ENCODE results near the gene PMFBP1. TPM values are rescaled to one million over a fixed set of nuclear protein-coding genes. Genes with fewer than 3 reads are reported as not detected.

PMFBP1 gene, protein sequence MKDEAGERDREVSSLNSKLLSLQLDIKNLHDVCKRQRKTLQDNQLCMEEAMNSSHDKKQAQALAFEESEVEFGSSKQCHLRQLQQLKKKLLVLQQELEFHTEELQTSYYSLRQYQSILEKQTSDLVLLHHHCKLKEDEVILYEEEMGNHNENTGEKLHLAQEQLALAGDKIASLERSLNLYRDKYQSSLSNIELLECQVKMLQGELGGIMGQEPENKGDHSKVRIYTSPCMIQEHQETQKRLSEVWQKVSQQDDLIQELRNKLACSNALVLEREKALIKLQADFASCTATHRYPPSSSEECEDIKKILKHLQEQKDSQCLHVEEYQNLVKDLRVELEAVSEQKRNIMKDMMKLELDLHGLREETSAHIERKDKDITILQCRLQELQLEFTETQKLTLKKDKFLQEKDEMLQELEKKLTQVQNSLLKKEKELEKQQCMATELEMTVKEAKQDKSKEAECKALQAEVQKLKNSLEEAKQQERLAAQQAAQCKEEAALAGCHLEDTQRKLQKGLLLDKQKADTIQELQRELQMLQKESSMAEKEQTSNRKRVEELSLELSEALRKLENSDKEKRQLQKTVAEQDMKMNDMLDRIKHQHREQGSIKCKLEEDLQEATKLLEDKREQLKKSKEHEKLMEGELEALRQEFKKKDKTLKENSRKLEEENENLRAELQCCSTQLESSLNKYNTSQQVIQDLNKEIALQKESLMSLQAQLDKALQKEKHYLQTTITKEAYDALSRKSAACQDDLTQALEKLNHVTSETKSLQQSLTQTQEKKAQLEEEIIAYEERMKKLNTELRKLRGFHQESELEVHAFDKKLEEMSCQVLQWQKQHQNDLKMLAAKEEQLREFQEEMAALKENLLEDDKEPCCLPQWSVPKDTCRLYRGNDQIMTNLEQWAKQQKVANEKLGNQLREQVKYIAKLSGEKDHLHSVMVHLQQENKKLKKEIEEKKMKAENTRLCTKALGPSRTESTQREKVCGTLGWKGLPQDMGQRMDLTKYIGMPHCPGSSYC
- total RNA-seq (2021) = 1.6 and 2.7 TPM in 2 replicates
- long read RNA-seq, partial matches to known transcripts = 0 of 13 reads
- long read RNA-seq, other reads (novel, unspliced or antisense) = 13 of 13 reads

DNA sequence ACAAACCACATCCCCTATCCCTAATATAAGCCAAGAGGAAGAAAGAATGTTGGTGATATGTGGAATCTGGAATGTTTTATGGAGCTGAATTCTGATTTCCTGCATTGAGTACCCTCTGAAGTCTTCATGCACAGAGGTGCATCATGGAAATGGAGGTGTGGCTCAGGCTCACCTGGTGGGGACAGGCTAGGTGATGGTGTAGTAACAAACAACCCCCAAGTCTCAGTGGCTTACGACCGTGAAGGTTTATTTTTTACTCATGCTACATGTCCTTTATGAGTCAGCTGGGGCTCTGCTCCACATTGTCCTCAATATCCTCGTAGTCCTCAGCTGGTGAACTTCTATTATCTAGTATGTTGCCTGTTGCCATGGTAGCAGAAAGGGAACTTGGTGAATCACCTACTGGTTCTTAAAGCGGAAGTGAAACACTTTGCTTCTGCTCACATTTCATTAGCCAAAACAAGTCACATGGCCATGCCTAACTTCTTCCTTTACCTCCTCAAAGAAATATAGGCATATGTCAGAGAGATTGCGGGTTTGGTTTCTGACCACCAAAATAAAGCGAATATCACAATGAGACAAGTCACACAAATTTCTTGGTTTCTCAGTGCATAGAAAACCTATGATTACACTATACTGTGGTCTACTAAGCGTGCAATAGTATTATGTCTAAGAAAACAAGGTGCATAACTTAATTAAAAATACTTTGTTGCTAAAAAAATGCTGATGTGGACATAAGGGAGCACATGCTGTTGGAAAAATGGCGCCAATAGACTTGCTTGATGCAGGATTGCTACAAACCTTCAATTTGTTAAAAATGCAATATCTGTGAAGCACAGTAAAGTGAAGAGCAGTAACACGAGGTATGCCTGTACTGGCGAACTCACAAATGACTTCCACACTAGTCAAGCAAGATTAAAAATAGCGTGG lies at the start of gene PMFBP1:
Gene PMFBP1 (minus strand): TSS at position 51 of the 930 bp plus-strand sequence. CDS start 947 bp downstream, outside the sequence.
- WGBS (ENCODE audit: extremely low coverage, insufficient read length, low lambda C conversion rate) = no CpG with 5 or more reads among the region's 11 CpGs
- H3K27ac ChIP-seq (ENCODE audit: insufficient read length, low read depth, low read length) = no peak within 1 kb of the TSS

More for the DNA sequence above, at the start of gene PMFBP1:
- no peak within 1 kb of the TSS for H4K5ac ChIP-seq (ENCODE audit: insufficient read length, low read depth, low read length)
- H3K23ac ChIP-seq (ENCODE audit: insufficient read length, low read depth, low read length) = no peak within 1 kb of the TSS
- Mint-ChIP-seq H3K9me3 (no peaks in the 10 kb centered on the region), H3K4me1 (no peaks in the 10 kb centered on the region), H3K36me3 (ENCODE audit: insufficient read depth in 1 of 3, low read depth in 3 of 3) (no peaks in the 10 kb centered on the region), H3K27me3 (ENCODE audit: low read depth) (peaks cover 5% of the 10 kb centered on the region), H3K27ac (no peak within 1 kb of the TSS), H3K4me3 (no peak within 1 kb of the TSS)
- no peak within 1 kb of the TSS for H3K56ac ChIP-seq (ENCODE audit: insufficient read length, low read depth, low read length)
- no peak within 1 kb of the TSS for H3K18ac ChIP-seq (ENCODE audit: insufficient read length, low read depth, low read length)
- no peaks in the 10 kb centered on the region for H3K4me1 ChIP-seq (ENCODE audit: insufficient read depth, low read length)
- no peak within 1 kb of the TSS for H2BK5ac ChIP-seq (ENCODE audit: insufficient read length, low read length)
- no peak within 1 kb of the TSS for H2BK20ac ChIP-seq (ENCODE audit: low read depth, low read length, poor library complexity, severe bottlenecking)
- no peak within 1 kb of the TSS for H4K8ac ChIP-seq (replicated peaks; ENCODE audit: insufficient read length, low read depth, low read length)
- TF ChIP-seq CTCF (conservative IDR thresholded peaks at IDR 0.05) = no peak
- H3K9ac ChIP-seq (ENCODE audit: extremely low read depth, insufficient read length, low read length) = no peak within 1 kb of the TSS
- H3K4ac ChIP-seq (ENCODE audit: low read depth, low read length) = no peak within 1 kb of the TSS
- H3K27me3 ChIP-seq (ENCODE audit: insufficient read depth, low read length) = no peaks in the 10 kb centered on the region
- no peak for DNase-seq
- no peaks in the 10 kb centered on the region for H3K79me2 ChIP-seq (ENCODE audit: insufficient read depth, low read length)
- H2BK15ac ChIP-seq (ENCODE audit: low read depth, low read length) = no peak within 1 kb of the TSS
- no peaks in the 10 kb centered on the region for H3K9me3 ChIP-seq (ENCODE audit: control insufficient read depth, low read depth, low read length)
- H3K23me2 ChIP-seq (ENCODE audit: insufficient read length, low read depth, low read length, poor library complexity, severe bottlenecking) = no peaks in the 10 kb centered on the region
- no peak within 1 kb of the TSS for H4K91ac ChIP-seq (ENCODE audit: insufficient read length, low read depth, low read length)
- H3K14ac ChIP-seq (ENCODE audit: insufficient read depth, low read length) = no peak within 1 kb of the TSS
- H4K20me1 ChIP-seq (ENCODE audit: control insufficient read depth, insufficient read depth, insufficient read length) = no peaks in the 10 kb centered on the region
- no peak within 1 kb of the TSS for H2BK120ac ChIP-seq (ENCODE audit: low read depth, low read length, poor library complexity, severe bottlenecking)
- H2AK5ac ChIP-seq (ENCODE audit: insufficient read length, low read length) = no peak within 1 kb of the TSS
- H3K4me2 ChIP-seq (ENCODE audit: insufficient read depth, insufficient read length, low read length) = no peak within 1 kb of the TSS
- no peak within 1 kb of the TSS for H2BK12ac ChIP-seq (ENCODE audit: insufficient read length, low read depth, low read length)
- no peak within 1 kb of the TSS for H3T11ph ChIP-seq (ENCODE audit: low read length)
- H2AFZ ChIP-seq (ENCODE audit: low read length) = no peak within 1 kb of the TSS
- no peaks in the 10 kb centered on the region for H3K79me1 ChIP-seq (ENCODE audit: insufficient read depth, low read depth, low read length, poor library complexity, severe bottlenecking)
